ENCODE data around the gene NCOR2. TPM values are rescaled to one million over a fixed set of nuclear protein-coding genes. Genes with fewer than 3 reads are reported as not detected.

The NCOR2 gene
- total and polyA plus RNA-seq, 10 of the 15 experiments (the other 5 are each of a cell fraction or from before 2014, with no cell fraction given), result 0.43 to 179 (median 14.9) TPM

GRCh38 chr12:124576061-124576650 is 8.7 kb upstream of the NCOR2 start:
- TF ChIP-seq ATF3 (IDR thresholded peaks at IDR 0.05; ENCODE audit: borderline replicate concordance, extremely low read depth, low read depth, low read length) (no peak), HDGF (IDR thresholded peaks at IDR 0.05) (no peak)

GRCh38 chr12:124573839-124574786 is 6.7 kb upstream of the NCOR2 start:
- Histone ChIP-seq H2AFZ (ENCODE audit: control insufficient read depth, low read depth, low read length) (no peak overlapping the region), H3K36me3 (ENCODE audit: control insufficient read depth in 2 of 2, insufficient read depth in 2 of 2, low read length in 1 of 2) (no peaks in the 10 kb centered on the region), H3K9me3 (replicated peaks; ENCODE audit: control insufficient read depth, insufficient read depth, low read length) (no peaks in the 10 kb centered on the region; the same call in 2 of the 3 replicates), H3K27ac (ENCODE audit: control insufficient read depth, insufficient read depth) (no peak overlapping the region), H4K20me1 (ENCODE audit: control insufficient read depth, insufficient read depth) (no peaks in the 10 kb centered on the region), H3K4me1 (ENCODE audit: control insufficient read depth, insufficient read depth, low read length) (peaks cover under 1% of the 10 kb centered on the region; the same call in 1 of the 2 replicates), H3K9ac (ENCODE audit: control insufficient read depth, insufficient read depth, low read length) (no peak overlapping the region), H3K79me2 (ENCODE audit: control insufficient read depth, insufficient read depth, low read length) (no peaks in the 10 kb centered on the region), H3K4me2 (ENCODE audit: control insufficient read depth, insufficient read depth) (no peak overlapping the region), H3K27me3 (replicated peaks in 1 of 2; ENCODE audit: control insufficient read depth in 2 of 2, insufficient read depth in 2 of 2, low read length in 1 of 2) (no peaks in the 10 kb centered on the region), H3K4me3 (no peak overlapping the region)
- no peak for FAIRE-seq
- RAD21 ChIA-PET (ENCODE audit: unreplicated experiment), result no interaction called here
- no peak for ATAC-seq
- intact Hi-C loops (cut with micrococcal nuclease; ENCODE audit: unreplicated experiment) (no loop called here), in situ Hi-C loops (cut with MboI) (no loop called here)
- no TSS peak for BruUV-seq (replicated peaks)
- POLR2A ChIA-PET, result no interaction called here
- DNase-seq (ENCODE audit: low read depth, low spot score), result no peak
- SMC1A ChIA-PET (ENCODE audit: uncharacterized antibody, unreplicated experiment), result no interaction called here
- WGBS (ENCODE audit: insufficient coverage, insufficient replicate concordance, low lambda C conversion rate, missing lambda C conversion rate), result 74% methylated on average over 17 of the region's 18 CpGs
- CTCF ChIA-PET, result no interaction called here
- TF ChIP-seq FOXM1 (IDR thresholded peaks at IDR 0.05; ENCODE audit: low read depth, low read length) (no peak), POLR2AphosphoS2 (IDR thresholded peaks at IDR 0.05; ENCODE audit: low read depth, low read length) (no peak), MEF2B (IDR thresholded peaks at IDR 0.05; ENCODE audit: partially characterized antibody, poor library complexity, severe bottlenecking) (no peak), PAX5 (IDR thresholded peaks at IDR 0.05; ENCODE audit: borderline replicate concordance, low read depth, low read length) (no peak), TCF7 (IDR thresholded peaks at IDR 0.05; ENCODE audit: borderline replicate concordance) (no peak), JUND (IDR thresholded peaks at IDR 0.05; ENCODE audit: low read depth, low read length) (no peak), ZBTB11 (CRISPR knock-in tag; IDR thresholded peaks at IDR 0.05) (no peak)

More at GRCh38 chr12:124576061-124576650, 8.7 kb upstream of the NCOR2 start:
- no peak overlapping the region for H3K27ac ChIP-seq (ENCODE audit: control insufficient read depth, insufficient read depth)
- peaks cover 6% of the 10 kb centered on the region; the same call in 1 of the 3 replicates for H3K9me3 ChIP-seq (replicated peaks; ENCODE audit: control insufficient read depth, insufficient read depth, low read length)
- ChIA-PET RAD21 (ENCODE audit: unreplicated experiment) (no interaction called here), SMC1A (ENCODE audit: uncharacterized antibody, unreplicated experiment) (no interaction called here), POLR2A (no interaction called here), CTCF (no interaction called here)
- H3K4me2 ChIP-seq (ENCODE audit: control insufficient read depth, insufficient read depth), result no peak overlapping the region
- no peak overlapping the region for H2AFZ ChIP-seq (ENCODE audit: control insufficient read depth, low read depth, low read length)
- FAIRE-seq (no peak), ATAC-seq (no peak), DNase-seq (ENCODE audit: low read depth, low spot score) (no peak)
- in situ Hi-C loops (cut with MboI) (no loop called here), intact Hi-C loops (cut with micrococcal nuclease; ENCODE audit: unreplicated experiment) (no loop called here)
- H3K4me3 ChIP-seq, result no peak overlapping the region
- WGBS (ENCODE audit: insufficient coverage, insufficient replicate concordance, low lambda C conversion rate, missing lambda C conversion rate), result 46% methylated on average over 8 of the region's 8 CpGs
- no peaks in the 10 kb centered on the region for H3K4me1 ChIP-seq (ENCODE audit: control insufficient read depth, insufficient read depth, low read length)
- no TSS peak for BruUV-seq (replicated peaks)
- H3K27me3 ChIP-seq (replicated peaks in 1 of 2; ENCODE audit: control insufficient read depth in 2 of 2, insufficient read depth in 2 of 2, low read length in 1 of 2), result no peaks in the 10 kb centered on the region
- H3K79me2 ChIP-seq (ENCODE audit: control insufficient read depth, insufficient read depth, low read length), result no peaks in the 10 kb centered on the region
- no peaks in the 10 kb centered on the region for H3K36me3 ChIP-seq (ENCODE audit: control insufficient read depth in 2 of 2, insufficient read depth in 2 of 2, low read length in 1 of 2)
- no peak overlapping the region for H3K9ac ChIP-seq (ENCODE audit: control insufficient read depth, insufficient read depth, low read length)
- no peaks in the 10 kb centered on the region for H4K20me1 ChIP-seq (ENCODE audit: control insufficient read depth, insufficient read depth)
